Stimulated activated CD8-positive, alpha-beta memory T cell treated with anti-CD3 and anti-CD28 coated beads, Interleukin-4, amount 100 ng/mL, for 1 hour (primary cell): ENCODE measurements around the gene CTPS1.

Experiments used
- DNase-seq, 2 donors: peaks; one replicate each; pipeline ENCODE4 v3.0.0-alpha.2; 2020; ENCODE audit warnings: low read depth in 2 of 2, low spot score in 1 of 2

Gene CTPS1

GRCh38 chr1:41021526-41022308 is 42.2 kb downstream of the CTPS1 start, which contains the start of gene SLFNL1:
Gene SLFNL1, minus strand, starts transcription at chr1:41021725. Its CDS starts 1,065 bp downstream, at chr1:41020660.
- no peak for DNase-seq

- DNase-seq, result no peak
Observed at GRCh38 chr1:41022424-41022823, 42.9 kb downstream of the CTPS1 start.

- no peak for DNase-seq
Observed at GRCh38 chr1:41023279-41023990, 43.9 kb downstream of the CTPS1 start.

GRCh38 chr1:41024953-41025352 is 45.5 kb downstream of the CTPS1 start:
- no peak for DNase-seq

GRCh38 chr1:41025979-41026819 is 46.7 kb downstream of the CTPS1 start:
- no peak for DNase-seq

- DNase-seq, result no peak
Observed at GRCh38 chr1:41028034-41028642, 48.6 kb downstream of the CTPS1 start.

- no peak for DNase-seq
Observed at GRCh38 chr1:41030872-41031616, 51.5 kb downstream of the CTPS1 start.

- DNase-seq, result no peak
Observed at GRCh38 chr1:41032147-41032546, 52.7 kb downstream of the CTPS1 start.

- DNase-seq, result no peak
Observed at GRCh38 chr1:41033272-41033671, 53.8 kb downstream of the CTPS1 start.

GRCh38 chr1:41037116-41037903 is 57.8 kb downstream of the CTPS1 start:
- DNase-seq, result no peak

GRCh38 chr1:41038110-41038509 is 58.6 kb downstream of the CTPS1 start:
- DNase-seq, result no peak

GRCh38 chr1:41041614-41042270 is 62.2 kb downstream of the CTPS1 start:
- DNase-seq, result no peak

GRCh38 chr1:41044187-41044586 is 64.7 kb downstream of the CTPS1 start:
- no peak for DNase-seq

- no peak for DNase-seq
Observed at GRCh38 chr1:41045740-41046139, 66.2 kb downstream of the CTPS1 start.

- no peak for DNase-seq
Observed at GRCh38 chr1:41046347-41046775, 66.9 kb downstream of the CTPS1 start.

- DNase-seq, result no peak
Observed at GRCh38 chr1:41048540-41048939, 69.0 kb downstream of the CTPS1 start.

GRCh38 chr1:41051022-41051421 is 71.5 kb downstream of the CTPS1 start:
- DNase-seq, result no peak

GRCh38 chr1:41053316-41053715 is 73.8 kb downstream of the CTPS1 start:
- DNase-seq, result no peak

- no peak for DNase-seq
Observed at GRCh38 chr1:41056907-41057306, 77.4 kb downstream of the CTPS1 start.
